ENCODE data around the gene RPH3AL. TPM values are rescaled to one million over a fixed set of nuclear protein-coding genes. Genes with fewer than 3 reads are reported as not detected.

The RPH3AL gene
- total and polyA plus RNA-seq, 8 donors, result 43.4 to 89.1 (median 56.0) TPM

DNA sequence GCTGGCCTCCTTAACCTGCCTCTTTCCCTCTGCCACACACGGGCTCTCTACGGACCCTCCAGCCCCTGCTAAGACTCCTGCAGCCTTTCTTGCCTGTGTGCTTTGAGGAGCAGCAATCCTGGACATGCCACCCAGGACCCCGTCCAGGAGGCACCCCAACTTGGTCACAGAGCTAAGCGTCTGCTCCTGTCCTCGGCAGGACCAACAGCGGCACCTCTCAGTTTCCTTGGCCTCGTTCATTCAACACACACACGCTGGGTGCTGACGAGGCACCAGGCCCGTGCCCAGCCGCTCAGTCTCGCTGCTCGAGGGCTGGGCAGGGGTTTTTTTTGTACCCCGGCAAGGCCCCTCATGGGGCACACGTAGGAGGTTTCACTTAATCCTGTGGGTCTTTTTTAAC is 15.2 kb downstream of the RPH3AL start:
- peak in 4 of 6 donors; percentile 39 to 72 (median 54) for DNase-seq
- no peak for FAIRE-seq
- Histone ChIP-seq H3K4me1 (peaks cover 21 to 30% (median 29%) of the 10 kb centered on the region in 3 donors), H3K9me3 (no peaks in the 10 kb centered on the region), H3K27me3 (no peaks in the 10 kb centered on the region), H3K4me3 (peak overlapping the region in 3 of 4 donors; percentile 30 to 40 (median 35)), H3K27ac (peak overlapping the region; percentile 95 to 97 (median 96)), H3K36me3 (no peaks in the 10 kb centered on the region)
- ATAC-seq, result no peak
- 46 to 55% methylated on average over 15 of the region's 15 CpGs for WGBS, 2 donors
- intact Hi-C loops (cut with DNase I), result no loop called here
- TF ChIP-seq, protein P1, sequence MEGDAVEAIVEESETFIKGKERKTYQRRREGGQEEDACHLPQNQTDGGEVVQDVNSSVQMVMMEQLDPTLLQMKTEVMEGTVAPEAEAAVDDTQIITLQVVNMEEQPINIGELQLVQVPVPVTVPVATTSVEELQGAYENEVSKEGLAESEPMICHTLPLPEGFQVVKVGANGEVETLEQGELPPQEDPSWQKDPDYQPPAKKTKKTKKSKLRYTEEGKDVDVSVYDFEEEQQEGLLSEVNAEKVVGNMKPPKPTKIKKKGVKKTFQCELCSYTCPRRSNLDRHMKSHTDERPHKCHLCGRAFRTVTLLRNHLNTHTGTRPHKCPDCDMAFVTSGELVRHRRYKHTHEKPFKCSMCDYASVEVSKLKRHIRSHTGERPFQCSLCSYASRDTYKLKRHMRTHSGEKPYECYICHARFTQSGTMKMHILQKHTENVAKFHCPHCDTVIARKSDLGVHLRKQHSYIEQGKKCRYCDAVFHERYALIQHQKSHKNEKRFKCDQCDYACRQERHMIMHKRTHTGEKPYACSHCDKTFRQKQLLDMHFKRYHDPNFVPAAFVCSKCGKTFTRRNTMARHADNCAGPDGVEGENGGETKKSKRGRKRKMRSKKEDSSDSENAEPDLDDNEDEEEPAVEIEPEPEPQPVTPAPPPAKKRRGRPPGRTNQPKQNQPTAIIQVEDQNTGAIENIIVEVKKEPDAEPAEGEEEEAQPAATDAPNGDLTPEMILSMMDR (IDR thresholded peaks at IDR 0.05), result no peak

DNA sequence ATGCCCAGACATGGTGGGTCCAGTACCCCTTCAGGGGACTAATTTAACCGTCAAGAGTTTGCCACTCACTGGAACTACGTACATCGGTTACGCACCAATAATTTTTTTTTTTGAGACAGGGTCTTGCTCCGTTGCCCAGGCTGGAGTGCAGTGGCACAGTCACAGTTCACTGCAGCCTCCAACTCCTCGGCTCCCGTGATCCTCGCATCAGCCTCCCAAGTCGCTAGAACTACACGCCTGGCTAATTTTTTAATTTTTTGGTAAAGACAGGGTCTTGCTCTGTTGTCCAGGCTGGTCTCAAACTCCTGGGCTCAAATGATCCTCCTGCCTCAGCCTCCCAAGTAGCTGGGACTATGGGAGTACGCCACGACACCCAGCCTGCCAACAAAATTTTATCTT is 15.6 kb downstream of the RPH3AL start:
- DNase-seq, result no peak
- ATAC-seq, result no peak
- intact Hi-C loops (cut with DNase I), result no loop called here
- H3K27ac ChIP-seq, result peak overlapping the region; percentile 95 to 97 (median 96)
- no peak for FAIRE-seq
- TF ChIP-seq, protein P1 (IDR thresholded peaks at IDR 0.05), result no peak
- no peaks in the 10 kb centered on the region for H3K36me3 ChIP-seq
- no peaks in the 10 kb centered on the region for H3K9me3 ChIP-seq
- H3K4me1 ChIP-seq, result peaks cover 21 to 33% (median 32%) of the 10 kb centered on the region in 3 donors
- no peaks in the 10 kb centered on the region for H3K27me3 ChIP-seq
- WGBS, 2 donors, result 77 to 81% methylated on average over 12 of the region's 12 CpGs
- peak overlapping the region in 3 of 4 donors; percentile 30 to 40 (median 35) for H3K4me3 ChIP-seq

DNA sequence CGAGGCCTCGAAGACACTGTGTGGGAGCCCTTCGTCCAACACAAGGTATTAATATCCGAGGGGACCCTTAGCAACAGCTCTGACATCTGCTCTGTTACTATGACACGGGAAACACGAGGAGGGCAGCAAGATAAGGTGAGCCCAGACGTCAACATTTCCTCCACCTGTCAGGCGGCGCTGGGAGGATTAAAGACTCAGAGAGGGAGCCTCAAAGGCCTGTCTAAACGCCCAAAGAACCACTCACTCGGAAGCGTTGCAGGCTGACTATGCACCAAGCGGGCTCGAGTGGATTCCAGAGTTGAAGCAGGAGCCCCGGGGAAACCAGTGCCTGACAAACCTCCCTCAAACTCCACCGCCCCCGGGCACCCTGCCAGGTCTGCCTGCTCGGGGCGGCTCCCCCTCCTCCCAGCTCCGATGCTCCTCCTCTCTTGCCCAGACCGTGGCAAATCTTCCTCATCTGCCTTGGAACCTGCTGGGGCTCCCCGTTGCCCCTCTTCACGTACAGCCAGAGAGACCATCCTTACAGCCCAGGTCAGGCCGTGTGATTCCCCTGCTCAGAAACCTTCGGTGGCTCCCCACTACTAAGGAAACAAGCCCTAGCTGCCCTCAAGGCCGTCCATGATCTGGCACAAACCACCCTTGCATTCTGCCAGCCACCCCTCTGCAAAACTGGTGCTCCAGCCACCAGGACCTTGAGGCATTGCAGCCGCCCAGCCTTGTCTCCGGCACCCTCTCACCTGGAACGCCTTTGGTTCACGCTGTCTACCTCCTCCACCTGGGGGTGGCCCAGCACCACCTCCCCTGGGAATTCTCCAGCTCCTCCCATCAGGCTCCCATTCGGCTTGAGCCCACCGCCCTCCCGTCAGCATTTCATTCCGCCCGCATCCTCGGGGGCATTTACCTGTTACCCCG is 16.2 kb downstream of the RPH3AL start:
- DNase-seq (peak; percentile 78 to 94 (median 88)), FAIRE-seq (no peak), ATAC-seq (peak; percentile 7 to 17 (median 12))
- peak overlapping the region in 3 of 4 donors; percentile 21 to 40 (median 35) for H3K4me3 ChIP-seq
- intact Hi-C loops (cut with DNase I), result no loop called here
- no peaks in the 10 kb centered on the region for H3K27me3 ChIP-seq
- no peaks in the 10 kb centered on the region for H3K9me3 ChIP-seq
- WGBS, 2 donors, result 24 to 25% methylated on average over 36 to 37 of the region's 37 CpGs
- H3K27ac ChIP-seq, result peak overlapping the region; percentile 95 to 97 (median 96)
- TF ChIP-seq, protein P1 (IDR thresholded peaks at IDR 0.05), result no peak
- no peaks in the 10 kb centered on the region for H3K36me3 ChIP-seq
- H3K4me1 ChIP-seq, result peaks cover 21 to 38% (median 37%) of the 10 kb centered on the region in 3 donors

DNA sequence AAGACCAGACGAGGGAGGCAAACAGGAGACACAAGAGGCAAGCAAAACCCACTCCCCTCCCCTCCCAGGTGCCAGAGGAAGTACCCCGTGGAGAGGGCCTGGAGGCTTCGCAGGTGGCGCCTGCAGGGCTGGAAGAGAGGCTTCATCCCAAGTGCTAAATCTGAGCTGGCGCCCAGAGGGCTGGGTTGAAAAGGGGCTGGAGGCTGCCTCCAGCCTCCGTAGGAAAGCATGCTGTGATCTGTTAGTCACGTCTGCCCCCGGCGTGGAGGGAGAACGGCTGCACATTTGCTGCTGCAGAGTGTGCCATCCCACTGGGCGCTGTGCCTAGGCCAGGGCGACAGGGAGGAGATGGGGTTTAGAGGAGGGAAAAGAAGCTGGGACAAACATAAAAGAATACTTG is 16.9 kb downstream of the RPH3AL start:
- intact Hi-C loops (cut with DNase I), result no loop called here
- DNase-seq (peak; percentile 47 to 84 (median 65)), FAIRE-seq (no peak), ATAC-seq (peak in 2 of 4 donors; percentile 0 to 1)
- no peaks in the 10 kb centered on the region for H3K36me3 ChIP-seq
- peak overlapping the region; percentile 95 to 97 (median 96) for H3K27ac ChIP-seq
- no peaks in the 10 kb centered on the region for H3K27me3 ChIP-seq
- 29 to 30% methylated on average over 10 to 12 of the region's 12 CpGs for WGBS, 2 donors
- TF ChIP-seq, protein P1 (IDR thresholded peaks at IDR 0.05), result no peak
- H3K9me3 ChIP-seq, result no peaks in the 10 kb centered on the region
- H3K4me1 ChIP-seq, result peaks cover 22 to 42% (median 39%) of the 10 kb centered on the region in 3 donors
- H3K4me3 ChIP-seq, result peak overlapping the region in 3 of 4 donors; percentile 21 to 40 (median 35)
